ENCODE data around the gene CHST10. TPM values are rescaled to one million over a fixed set of nuclear protein-coding genes. Genes with fewer than 3 reads are reported as not detected.

CHST10 gene
- total RNA-seq, 1 experiment from 2014 or later, result 29.7 TPM

DNA sequence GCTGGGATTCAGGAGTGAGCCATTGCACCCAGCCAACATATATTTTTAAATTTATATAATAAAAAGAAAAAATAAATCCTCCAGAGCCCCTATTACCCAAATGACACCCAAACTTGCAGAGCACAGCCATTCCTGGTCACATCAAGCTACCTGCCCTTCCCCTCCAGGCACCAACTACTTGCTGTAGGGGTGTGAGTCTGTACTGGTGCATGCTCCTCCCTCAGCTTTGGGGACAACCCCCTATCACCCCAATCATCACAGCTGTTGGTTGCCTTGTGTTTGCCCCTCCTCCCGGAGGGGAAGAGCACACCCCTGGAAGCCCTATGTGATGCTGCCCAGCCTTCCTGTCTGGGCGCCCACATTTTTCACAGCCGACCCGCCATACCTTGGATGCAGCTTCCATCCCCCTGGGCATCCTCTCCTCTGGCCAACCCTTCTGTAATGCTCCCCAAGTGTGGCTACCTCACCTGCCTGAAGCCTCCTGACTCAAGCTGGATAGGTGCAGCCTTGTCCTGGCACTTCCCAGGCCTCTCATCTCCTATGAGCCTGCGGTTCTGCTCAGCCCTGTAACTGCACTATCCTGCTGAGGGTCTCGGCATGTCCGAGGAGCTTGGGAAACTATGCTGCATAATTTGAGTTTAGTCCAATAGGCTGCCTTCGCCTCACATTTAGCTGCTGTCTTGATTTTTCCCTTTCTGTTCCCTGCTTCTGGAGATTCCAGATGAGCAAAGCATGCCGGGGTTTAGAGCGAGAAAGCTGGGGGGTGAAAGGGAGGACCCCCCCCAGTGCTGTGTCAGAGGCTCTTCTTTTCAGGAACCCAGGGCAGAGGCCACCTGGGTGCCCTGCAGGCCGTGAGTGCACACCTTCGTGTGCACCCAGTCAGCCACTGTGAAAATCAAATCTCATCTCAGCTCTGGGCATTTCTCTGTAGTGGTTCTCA, 27.2 kb downstream of the CHST10 start:
- H3T11ph ChIP-seq (ENCODE audit: low read length), result no peak overlapping the region
- no peak overlapping the region; a peak in 1 of 5 replicates for H3K4me3 Mint-ChIP-seq
- H4K5ac ChIP-seq (ENCODE audit: insufficient read length, low read depth, low read length), result no peak overlapping the region
- H3K79me1 ChIP-seq (ENCODE audit: insufficient read depth, low read depth, low read length, poor library complexity, severe bottlenecking), result no peaks in the 10 kb centered on the region
- H3K27ac Mint-ChIP-seq, result peak overlapping the region in 2 of 3 experiments; percentile 29 to 68; a peak in 1 of 7 replicates
- H3K27ac ChIP-seq (ENCODE audit: insufficient read length, low read depth, low read length), result no peak overlapping the region
- no peak overlapping the region for H2AK5ac ChIP-seq (ENCODE audit: insufficient read length, low read length)
- no peak overlapping the region for H3K4me2 ChIP-seq (ENCODE audit: insufficient read depth, insufficient read length, low read length)
- no peaks in the 10 kb centered on the region for H3K27me3 ChIP-seq (ENCODE audit: insufficient read depth, low read length)
- TF ChIP-seq, protein P1, sequence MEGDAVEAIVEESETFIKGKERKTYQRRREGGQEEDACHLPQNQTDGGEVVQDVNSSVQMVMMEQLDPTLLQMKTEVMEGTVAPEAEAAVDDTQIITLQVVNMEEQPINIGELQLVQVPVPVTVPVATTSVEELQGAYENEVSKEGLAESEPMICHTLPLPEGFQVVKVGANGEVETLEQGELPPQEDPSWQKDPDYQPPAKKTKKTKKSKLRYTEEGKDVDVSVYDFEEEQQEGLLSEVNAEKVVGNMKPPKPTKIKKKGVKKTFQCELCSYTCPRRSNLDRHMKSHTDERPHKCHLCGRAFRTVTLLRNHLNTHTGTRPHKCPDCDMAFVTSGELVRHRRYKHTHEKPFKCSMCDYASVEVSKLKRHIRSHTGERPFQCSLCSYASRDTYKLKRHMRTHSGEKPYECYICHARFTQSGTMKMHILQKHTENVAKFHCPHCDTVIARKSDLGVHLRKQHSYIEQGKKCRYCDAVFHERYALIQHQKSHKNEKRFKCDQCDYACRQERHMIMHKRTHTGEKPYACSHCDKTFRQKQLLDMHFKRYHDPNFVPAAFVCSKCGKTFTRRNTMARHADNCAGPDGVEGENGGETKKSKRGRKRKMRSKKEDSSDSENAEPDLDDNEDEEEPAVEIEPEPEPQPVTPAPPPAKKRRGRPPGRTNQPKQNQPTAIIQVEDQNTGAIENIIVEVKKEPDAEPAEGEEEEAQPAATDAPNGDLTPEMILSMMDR (conservative IDR thresholded peaks at IDR 0.05), result no peak
- H3K23me2 ChIP-seq (ENCODE audit: insufficient read length, low read depth, low read length, poor library complexity, severe bottlenecking), result no peaks in the 10 kb centered on the region
- no peak overlapping the region for H4K91ac ChIP-seq (ENCODE audit: insufficient read length, low read depth, low read length)
- no peak overlapping the region for H2BK120ac ChIP-seq (ENCODE audit: low read depth, low read length, poor library complexity, severe bottlenecking)
- no peaks in the 10 kb centered on the region for H3K27me3 Mint-ChIP-seq (ENCODE audit: low read depth)
- H3K36me3 Mint-ChIP-seq (ENCODE audit: insufficient read depth in 1 of 3, low read depth in 3 of 3), result peaks cover 23 to 41% (median 38%) of the 10 kb centered on the region in 3 experiments
- H3K56ac ChIP-seq (ENCODE audit: insufficient read length, low read depth, low read length), result no peak overlapping the region
- H2BK15ac ChIP-seq (ENCODE audit: low read depth, low read length), result no peak overlapping the region
- H4K8ac ChIP-seq (replicated peaks; ENCODE audit: insufficient read length, low read depth, low read length), result no peak overlapping the region
- H2BK5ac ChIP-seq (ENCODE audit: insufficient read length, low read length), result no peak overlapping the region
- H2AFZ ChIP-seq (ENCODE audit: low read length), result no peak overlapping the region
- H3K9me3 Mint-ChIP-seq, result no peaks in the 10 kb centered on the region; a peak in 1 of 5 replicates
- no peak overlapping the region for H3K18ac ChIP-seq (ENCODE audit: insufficient read length, low read depth, low read length)
- no peak overlapping the region for H3K4ac ChIP-seq (ENCODE audit: low read depth, low read length)
- no peak overlapping the region for H2BK20ac ChIP-seq (ENCODE audit: low read depth, low read length, poor library complexity, severe bottlenecking)
- H3K4me1 ChIP-seq (ENCODE audit: insufficient read depth, low read length), result no peaks in the 10 kb centered on the region
- H3K79me2 ChIP-seq (ENCODE audit: insufficient read depth, low read length), result no peaks in the 10 kb centered on the region
- no peak for DNase-seq
- H4K20me1 ChIP-seq (ENCODE audit: control insufficient read depth, insufficient read depth, insufficient read length), result no peaks in the 10 kb centered on the region
- WGBS (ENCODE audit: extremely low coverage, insufficient read length, low lambda C conversion rate), result no CpG with 5 or more reads among the region's 12 CpGs
- H3K9ac ChIP-seq (ENCODE audit: extremely low read depth, insufficient read length, low read length), result no peak overlapping the region
- H3K14ac ChIP-seq (ENCODE audit: insufficient read depth, low read length), result no peak overlapping the region
- H2BK12ac ChIP-seq (ENCODE audit: insufficient read length, low read depth, low read length), result no peak overlapping the region
- no peak overlapping the region for H3K23ac ChIP-seq (ENCODE audit: insufficient read length, low read depth, low read length)
- H3K4me1 Mint-ChIP-seq, result peaks cover 6 to 14% of the 10 kb centered on the region in 2 experiments
- H3K9me3 ChIP-seq (ENCODE audit: control insufficient read depth, low read depth, low read length), result no peaks in the 10 kb centered on the region
